Subcutaneous abdominal adipose tissue (tissue), 5 donors: ENCODE data around the gene PPIG.
"Not testable (repeated sequence)": the region's sequence is repeated elsewhere in the genome, so short reads cannot be mapped to it uniquely, and the experiment has no call there.

Experiments used
- H3K27ac ChIP-seq: one replicate; pipeline ENCODE4 v1.7.0; 2013; ENCODE audit warnings: low read depth, mild to moderate bottlenecking, inconsistent platforms, low read length, moderate library complexity
- H3K27me3 ChIP-seq, 5 donors: one replicate each; pipeline ENCODE4 v1.7.0; 2013; ENCODE audit warnings: low read length in 5 of 5, inconsistent platforms in 1 of 5; ENCODE audit not compliant: control insufficient read depth in 5 of 5, insufficient read depth in 4 of 5
- H3K36me3 ChIP-seq, 5 donors: one replicate each; pipeline ENCODE4 v1.7.0; 2013; ENCODE audit warnings: low read length in 5 of 5; ENCODE audit not compliant: control insufficient read depth in 5 of 5, insufficient read depth in 5 of 5
- H3K4me1 ChIP-seq, 5 donors: one replicate each; pipeline ENCODE4 v1.7.0; 2013; ENCODE audit warnings: low read length in 5 of 5, mild to moderate bottlenecking in 3 of 5, moderate library complexity in 1 of 5; ENCODE audit not compliant: control insufficient read depth in 5 of 5, insufficient read depth in 5 of 5
- H3K4me3 ChIP-seq, 5 donors: one replicate each; pipeline ENCODE4 v1.7.0; 2013; ENCODE audit warnings: low read length in 5 of 5, low read depth in 1 of 5
- H3K9ac ChIP-seq, 5 donors: one replicate each; pipeline ENCODE4 v1.7.0; 2013; ENCODE audit warnings: low read length in 5 of 5, mild to moderate bottlenecking in 4 of 5, moderate library complexity in 3 of 5
- H3K9me3 ChIP-seq, 5 donors: one replicate each; pipeline ENCODE4 v1.7.0; 2013; ENCODE audit warnings: low read length in 5 of 5; ENCODE audit not compliant: control insufficient read depth in 5 of 5
- donor health status: healthy.
- donor health status: healthy.
- donor health status: healthy.
- donor health status: healthy.
- donor health status: healthy.

The PPIG gene

DNA sequence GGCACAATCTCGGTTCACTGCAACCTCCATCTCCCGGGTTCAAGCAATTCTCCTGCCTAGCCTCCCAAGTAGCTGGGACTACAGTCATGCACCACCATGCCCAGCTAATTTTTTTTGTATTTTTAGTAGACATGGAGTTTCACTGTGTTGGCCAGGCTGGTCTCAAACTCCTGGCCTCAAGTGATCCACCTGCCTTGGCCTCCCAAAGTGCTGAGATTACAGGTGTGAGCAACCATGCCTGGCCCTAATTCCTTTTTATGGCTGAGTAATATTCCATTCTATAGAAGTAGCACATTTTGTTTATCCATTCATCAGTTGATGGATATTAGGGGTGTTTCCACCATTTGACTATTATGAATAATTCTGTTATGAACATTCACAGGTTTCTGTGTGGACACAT lies 100.6 kb downstream of the PPIG start:
- not testable (repeated sequence) for H3K27ac ChIP-seq, H3K9me3 ChIP-seq, H3K36me3 ChIP-seq, H3K9ac ChIP-seq, H3K4me1 ChIP-seq, H3K27me3 ChIP-seq, H3K4me3 ChIP-seq

DNA sequence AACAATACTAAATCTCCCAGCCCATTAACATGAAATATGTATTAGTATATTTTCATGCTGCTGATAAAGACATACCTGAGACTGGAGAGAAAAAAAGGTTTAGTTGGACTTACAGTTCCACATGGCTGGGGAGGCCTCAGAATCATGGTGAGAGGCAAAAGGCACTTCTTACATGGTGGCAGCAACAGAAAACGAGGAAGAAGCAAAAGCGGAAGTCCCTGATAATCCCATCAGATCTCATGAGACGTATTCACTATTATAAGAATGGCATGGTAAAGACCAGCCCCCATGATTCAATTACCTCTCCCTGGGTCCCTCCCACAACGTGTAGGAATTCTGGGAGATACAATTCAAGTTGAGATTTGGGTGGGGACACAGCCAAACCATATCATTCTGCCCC lies 102.7 kb downstream of the PPIG start:
- H3K27me3 ChIP-seq, H3K4me1 ChIP-seq, H3K27ac ChIP-seq, H3K9ac ChIP-seq, H3K4me3 ChIP-seq, H3K36me3 ChIP-seq, H3K9me3 ChIP-seq: not testable (repeated sequence)

DNA sequence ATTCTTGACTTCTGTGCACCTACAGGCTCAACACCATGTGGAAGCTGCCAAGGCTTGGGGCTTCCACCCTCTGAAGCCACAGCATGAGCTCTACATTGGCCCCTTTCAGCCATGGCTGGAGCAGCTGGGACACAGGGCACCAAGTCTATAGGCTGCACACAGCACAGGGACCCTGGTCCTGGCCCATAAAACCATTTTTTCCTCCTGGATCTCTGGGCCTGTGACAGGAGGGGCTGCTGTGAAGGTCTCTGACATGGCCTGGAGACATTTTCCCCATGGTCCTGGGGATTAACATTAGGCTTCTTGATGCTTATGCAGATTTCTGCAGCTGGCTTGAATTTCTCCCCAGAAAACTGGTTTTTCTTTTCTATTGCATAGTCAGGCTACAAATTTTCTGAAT lies 103.8 kb downstream of the PPIG start:
- not testable (repeated sequence) for H3K36me3 ChIP-seq, H3K9ac ChIP-seq, H3K9me3 ChIP-seq, H3K4me3 ChIP-seq, H3K4me1 ChIP-seq, H3K27me3 ChIP-seq, H3K27ac ChIP-seq

DNA sequence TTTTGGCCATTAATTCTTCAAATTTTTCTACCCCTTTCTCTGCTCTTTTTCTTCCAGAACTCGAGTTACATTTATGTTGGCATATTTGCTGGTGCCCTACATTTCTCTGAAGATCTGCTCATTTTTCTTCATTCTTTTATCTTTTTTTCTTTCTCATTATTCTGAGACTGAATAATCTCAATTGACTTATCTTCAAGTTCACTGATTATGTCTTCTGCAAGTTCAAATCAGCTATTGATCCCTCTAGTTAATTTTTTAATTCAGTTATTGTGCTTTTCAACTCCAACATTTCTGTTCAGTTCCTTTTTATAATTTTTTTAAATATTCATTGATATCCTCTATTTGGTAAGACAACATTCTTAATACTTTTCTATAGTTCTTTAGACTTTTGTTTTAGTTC lies 106.8 kb downstream of the PPIG start:
- Histone ChIP-seq H3K9me3 (no peaks in the 10 kb centered on the region), H3K27ac (no peak overlapping the region), H3K4me1 (peaks cover 0 to 26% (median 22%) of the 10 kb centered on the region in 5 donors), H3K9ac (no peak overlapping the region), H3K4me3 (no peak overlapping the region), H3K36me3 (no peaks in the 10 kb centered on the region), H3K27me3 (no peaks in the 10 kb centered on the region)
